HG03432 (cell line): ENCODE data around the gene NUBP2.

Source experiments
- ATAC-seq: cut with Tn5 transposase; IDR thresholded peaks from one replicate; pipeline ENCODE4 v1.9.1; 2021; ENCODE audit warnings: mild to moderate bottlenecking, moderate library complexity; ENCODE audit not compliant: unreplicated experiment

NUBP2 gene

GRCh38 chr16:1758923-1759322 is 23.8 kb upstream of the NUBP2 start:
- no peak for ATAC-seq

DNA sequence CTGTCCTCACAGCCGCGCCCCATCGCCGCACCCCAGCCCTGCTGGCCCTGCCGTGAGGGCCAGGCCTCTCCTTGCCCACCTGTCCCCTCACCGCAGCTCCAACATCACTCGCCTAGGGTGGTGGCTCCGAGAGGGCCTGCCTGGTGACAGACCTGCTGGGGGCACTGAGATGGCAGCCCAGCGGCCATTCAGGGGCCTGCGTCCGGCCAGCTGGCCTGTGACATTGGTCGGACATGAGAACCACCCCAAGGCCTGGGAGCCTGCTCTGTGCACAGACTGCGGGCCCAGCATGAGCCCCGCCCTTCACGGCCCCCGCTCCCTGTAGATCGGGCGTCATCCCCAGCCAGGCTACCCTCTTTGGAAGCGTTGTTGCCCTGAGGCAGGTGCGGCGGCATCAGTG is 23.2 kb upstream of the NUBP2 start:
- no peak for ATAC-seq

DNA sequence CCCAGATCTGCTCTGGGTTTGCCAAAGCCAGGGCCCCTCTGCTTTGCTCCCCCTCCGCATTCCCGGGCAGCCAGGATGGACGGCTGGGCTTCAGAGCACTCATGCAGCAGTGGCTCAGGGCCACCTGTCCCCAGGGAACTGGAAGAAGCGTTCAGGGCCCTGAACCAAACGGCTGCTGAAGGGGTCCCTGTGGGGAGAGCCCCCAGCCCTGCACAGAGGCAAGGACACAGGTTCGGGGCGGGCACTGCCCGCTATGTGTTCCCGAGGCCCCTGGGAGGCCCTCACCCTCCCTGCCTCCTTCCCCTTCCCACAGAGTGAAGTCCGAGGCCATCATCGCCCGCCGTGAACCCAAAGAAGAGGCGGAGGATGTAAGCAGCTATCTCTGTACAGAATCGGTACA is 21.8 kb upstream of the NUBP2 start:
- no peak for ATAC-seq

GRCh38 chr16:1761751-1762150 is 21.0 kb upstream of the NUBP2 start:
- no peak for ATAC-seq

DNA sequence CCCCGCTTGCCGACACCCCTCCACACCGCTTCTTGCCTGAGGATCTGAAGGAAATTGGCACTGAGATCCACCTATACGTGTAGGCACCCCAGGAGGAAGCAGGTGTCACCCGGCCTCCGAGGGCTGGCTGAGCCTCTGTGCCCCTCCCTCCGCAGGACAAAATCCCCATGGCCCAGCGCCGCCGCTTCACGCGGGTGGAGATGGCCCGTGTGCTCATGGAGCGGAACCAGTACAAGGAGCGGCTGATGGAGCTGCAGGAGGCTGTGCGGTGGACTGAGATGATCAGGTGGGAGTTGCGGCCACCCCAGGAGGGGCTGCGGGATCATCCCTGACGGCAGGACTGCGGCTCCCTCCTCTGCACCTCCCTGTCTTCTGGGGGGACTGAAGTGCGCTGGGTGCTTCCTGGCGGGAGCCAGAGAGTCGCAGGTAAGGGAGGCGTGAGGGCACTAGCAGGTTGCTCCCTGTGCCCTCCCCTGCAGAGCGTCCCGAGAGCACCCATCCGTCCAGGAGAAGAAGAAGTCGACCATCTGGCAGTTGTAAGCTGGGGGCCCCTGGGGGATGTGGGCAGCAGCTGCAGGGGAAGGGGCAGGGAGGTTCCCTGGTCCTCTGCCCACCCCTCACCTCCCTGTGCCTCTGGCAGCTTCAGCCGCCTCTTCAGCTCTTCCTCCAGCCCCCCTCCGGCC is 20.4 kb upstream of the NUBP2 start:
- no peak for ATAC-seq

GRCh38 chr16:1762879-1763520 is 19.8 kb upstream of the NUBP2 start:
- ATAC-seq, result no peak

GRCh38 chr16:1763521-1764511 is 18.9 kb upstream of the NUBP2 start:
- ATAC-seq, result no peak

GRCh38 chr16:1764971-1765370 is 17.8 kb upstream of the NUBP2 start:
- no peak for ATAC-seq

- no peak for ATAC-seq
Observed at GRCh38 chr16:1765826-1766225, 16.9 kb upstream of the NUBP2 start.

- no peak for ATAC-seq
Observed at GRCh38 chr16:1766231-1766630, 16.5 kb upstream of the NUBP2 start.

GRCh38 chr16:1766701-1767100 is 16.1 kb upstream of the NUBP2 start:
- no peak for ATAC-seq

DNA sequence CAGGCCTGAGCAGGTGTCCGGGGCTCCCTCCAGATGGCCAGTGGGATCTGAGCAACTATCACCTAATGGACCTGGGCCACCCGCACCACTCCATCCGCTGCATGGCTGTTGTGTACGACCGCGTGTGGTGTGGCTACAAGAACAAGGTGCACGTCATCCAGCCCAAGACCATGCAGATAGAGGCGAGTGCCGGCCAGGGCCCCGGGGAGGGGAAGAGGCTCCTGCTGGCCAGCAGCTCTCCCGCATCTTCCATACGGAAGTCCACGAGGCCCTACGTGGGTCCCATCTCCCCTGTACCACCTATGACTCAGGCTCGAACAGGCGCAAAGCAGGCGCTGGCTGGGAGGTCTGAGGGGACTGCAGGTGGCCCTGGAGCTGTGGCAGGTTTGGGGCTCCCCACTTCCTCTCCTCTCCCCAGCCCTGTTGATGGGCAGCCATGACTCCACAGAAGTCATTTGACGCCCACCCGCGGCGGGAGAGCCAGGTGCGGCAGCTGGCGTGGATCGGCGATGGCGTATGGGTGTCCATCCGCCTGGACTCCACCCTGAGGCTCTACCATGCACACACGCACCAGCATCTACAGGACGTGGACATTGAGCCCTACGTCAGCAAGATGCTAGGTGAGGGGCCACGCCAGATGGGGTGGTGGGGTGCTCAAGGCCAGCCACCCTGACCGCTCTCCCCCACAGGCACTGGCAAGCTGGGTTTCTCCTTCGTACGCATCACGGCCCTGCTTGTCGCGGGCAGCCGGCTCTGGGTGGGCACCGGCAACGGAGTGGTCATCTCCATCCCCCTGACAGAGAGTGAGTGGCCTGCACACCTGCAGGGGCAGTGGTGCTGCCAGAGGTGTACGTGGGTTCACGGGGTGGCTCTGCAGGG is 15.4 kb upstream of the NUBP2 start:
- no peak for ATAC-seq

- ATAC-seq, result no peak
Observed at GRCh38 chr16:1768061-1768766, 14.5 kb upstream of the NUBP2 start.

DNA sequence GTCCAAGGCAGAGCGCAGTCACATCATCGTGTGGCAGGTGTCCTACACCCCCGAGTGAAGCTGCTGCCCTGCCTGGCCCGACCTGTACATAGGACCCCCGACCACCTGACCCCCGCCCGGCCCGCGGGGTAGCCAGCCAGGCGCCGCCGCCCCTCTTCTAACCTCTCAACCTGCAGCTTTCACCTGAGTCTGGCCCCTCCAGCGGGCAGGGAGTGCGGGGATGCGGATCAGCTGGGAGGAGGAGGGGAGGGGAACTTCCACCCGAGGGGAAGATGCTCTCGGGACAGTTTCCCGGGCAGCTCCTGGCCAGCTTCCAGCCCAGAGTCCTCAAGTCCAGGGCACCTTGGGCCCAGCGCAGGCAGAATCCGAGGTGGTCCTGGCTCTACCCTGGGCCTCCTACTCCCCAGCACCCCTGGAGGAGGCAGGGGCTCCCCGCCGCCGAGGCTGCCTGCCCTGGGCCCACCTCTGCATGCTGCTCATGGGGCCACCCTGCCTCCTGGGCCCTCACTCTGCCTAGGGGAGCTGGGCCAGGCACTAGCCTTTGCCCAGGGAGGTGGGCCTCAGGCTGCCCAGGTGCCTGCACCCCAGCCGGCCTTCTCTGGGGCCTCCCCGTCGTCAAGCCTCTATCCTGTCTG is 13.9 kb upstream of the NUBP2 start:
- ATAC-seq, result no peak

DNA sequence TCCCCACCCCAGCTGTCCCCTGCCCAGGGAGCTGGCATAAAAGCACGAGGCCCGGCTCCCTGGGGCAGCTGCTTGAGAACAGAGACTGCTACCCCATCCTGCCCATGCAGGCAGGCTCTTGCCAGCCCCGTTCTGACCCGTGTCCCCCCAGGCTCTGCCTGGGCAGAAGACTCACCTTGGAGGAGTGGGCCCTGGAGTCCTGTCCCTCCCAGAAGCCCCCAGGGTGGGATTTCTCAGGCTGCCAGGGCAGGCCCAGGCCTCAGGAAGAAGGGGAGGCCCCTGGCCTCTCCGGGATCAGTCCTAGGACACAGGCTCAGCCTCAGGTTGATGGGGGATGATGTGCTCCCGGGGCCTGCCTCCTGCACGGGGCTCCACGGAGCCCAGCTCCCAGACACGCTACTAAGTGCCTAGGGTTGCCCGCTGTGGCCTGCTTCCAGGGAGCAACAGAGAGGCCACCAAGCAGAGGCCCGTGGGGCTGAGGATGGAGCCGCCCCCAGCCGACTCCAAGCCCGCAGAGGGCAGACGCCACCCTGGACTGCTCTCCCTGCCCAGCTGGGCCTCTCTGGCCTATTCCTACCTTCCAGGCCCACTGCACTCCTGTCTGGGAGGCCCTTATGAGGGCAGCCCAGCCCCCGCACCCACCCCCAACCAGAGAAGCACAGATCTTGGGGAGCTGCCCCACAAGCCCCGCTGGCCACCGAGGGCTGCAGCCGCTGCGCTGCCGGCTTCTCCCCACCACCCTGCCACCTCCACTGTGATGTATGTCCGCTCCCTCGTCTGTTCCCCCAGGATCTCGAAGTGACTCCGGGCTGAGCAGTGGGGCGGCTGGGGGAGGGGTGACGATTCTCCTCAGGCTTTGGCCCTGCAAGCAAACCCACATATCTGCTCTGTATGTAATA is 13.1 kb upstream of the NUBP2 start:
- ATAC-seq, result no peak

DNA sequence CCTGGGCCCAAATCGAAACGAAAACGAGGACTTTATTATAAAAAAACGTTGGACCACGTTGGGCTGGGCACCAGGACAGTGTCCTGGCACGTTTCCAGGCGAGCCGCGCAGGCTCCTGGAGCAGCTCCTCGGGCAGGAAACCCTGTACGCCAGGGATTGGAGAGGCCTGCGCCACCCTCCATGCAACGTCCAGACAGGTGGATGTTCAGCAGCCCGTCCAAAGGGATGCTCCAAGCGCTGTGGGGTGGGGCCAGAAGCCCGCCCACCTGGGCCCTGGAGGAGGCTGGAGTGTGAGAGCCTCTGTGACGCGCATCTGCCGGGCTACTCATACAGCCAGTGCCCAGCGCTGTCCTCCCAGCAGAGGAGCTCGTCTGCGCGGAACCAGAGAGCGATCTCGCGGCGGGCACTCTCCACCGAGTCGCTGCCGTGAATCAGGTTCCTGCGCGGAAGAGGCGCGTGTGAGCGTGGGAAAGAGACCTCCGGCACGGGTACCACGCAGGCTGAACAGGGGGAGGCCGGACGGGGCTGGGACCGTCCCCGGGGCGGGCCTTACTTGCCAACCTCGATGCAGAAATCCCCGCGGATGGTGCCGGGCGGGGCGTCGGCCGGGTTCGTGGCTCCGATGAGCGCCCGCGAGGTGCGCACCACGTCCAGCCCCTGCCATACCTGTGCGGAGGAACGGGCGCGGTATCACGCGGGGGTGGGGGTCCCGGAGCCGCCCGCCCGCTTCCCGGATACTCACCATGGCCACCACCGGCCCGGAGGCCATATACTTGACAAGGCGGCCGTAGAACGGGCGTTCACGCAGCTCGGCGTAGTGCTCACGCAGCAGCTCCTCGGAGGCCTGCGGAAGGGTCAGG is 12.2 kb upstream of the NUBP2 start:
- ATAC-seq, result no peak

DNA sequence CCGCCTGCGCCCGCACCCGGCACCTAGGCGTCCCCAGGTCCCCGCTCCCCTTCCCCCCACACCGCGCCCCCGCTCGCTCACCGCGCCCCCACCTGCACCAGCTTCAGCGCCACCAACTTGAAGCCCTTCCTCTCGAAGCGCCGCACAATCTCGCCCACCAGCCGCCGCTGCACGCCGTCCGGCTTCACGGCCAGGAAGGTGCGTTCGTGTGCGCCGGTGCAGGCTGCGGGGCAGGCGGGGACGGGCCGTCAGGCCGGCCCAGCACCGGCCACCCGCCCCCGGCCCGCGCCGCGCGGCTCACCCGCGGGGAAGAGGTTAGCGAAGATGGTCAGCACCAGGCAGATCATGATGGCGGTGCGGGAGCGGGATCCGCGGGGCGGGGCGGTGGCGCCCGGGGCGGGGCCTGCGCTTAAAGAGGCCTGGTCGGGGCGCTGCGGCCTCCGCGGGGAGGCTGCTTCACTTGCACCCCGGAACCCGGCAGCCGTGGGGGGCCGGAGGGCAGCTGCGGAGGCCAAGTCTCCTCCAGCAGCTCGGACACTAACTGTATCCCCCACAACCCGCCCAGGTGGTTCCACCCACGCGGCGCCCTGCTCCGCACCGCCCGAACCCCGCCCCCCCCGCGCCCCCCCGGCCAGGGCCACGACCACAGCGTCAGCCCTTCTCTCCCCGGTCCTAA is 11.4 kb upstream of the NUBP2 start, which contains the start of gene NME3:
TSS of gene NME3 (minus strand) at position 356 of the 676 bp plus-strand sequence. CDS start at position 347, 9 bp downstream.
- no peak for ATAC-seq
